ENCODE data around the gene SLC6A13.

GRCh38 chr12:180445-180844, 82.2 kb downstream of the SLC6A13 start:
- TF ChIP-seq EZH2 (IDR thresholded peaks at IDR 0.05; ENCODE audit: insufficient read depth, poor library complexity, severe bottlenecking) (no peak), EZH2phosphoT487 (IDR thresholded peaks at IDR 0.05; ENCODE audit: insufficient read depth, low read depth) (no peak)

Data from GM23248 (cell line).